HS-5 (cell line): ENCODE results near the gene SH3PXD2A.

Experiments
- DNase-seq: peaks from one replicate; pipeline ENCODE4 v3.0.0-alpha.2; 2012; ENCODE audit warnings: low read depth

SH3PXD2A gene

GRCh38 chr10:103580011-103580410, 275.4 kb downstream of the SH3PXD2A start:
- no peak for DNase-seq

GRCh38 chr10:103578782-103579382, 276.5 kb downstream of the SH3PXD2A start:
- DNase-seq: no peak

- no peak for DNase-seq
Observed at GRCh38 chr10:103576862-103577261, 278.5 kb downstream of the SH3PXD2A start.

- no peak for DNase-seq
Observed at GRCh38 chr10:103576076-103576471, 279.3 kb downstream of the SH3PXD2A start.

GRCh38 chr10:103575416-103576075, 279.8 kb downstream of the SH3PXD2A start:
- DNase-seq: no peak

DNA sequence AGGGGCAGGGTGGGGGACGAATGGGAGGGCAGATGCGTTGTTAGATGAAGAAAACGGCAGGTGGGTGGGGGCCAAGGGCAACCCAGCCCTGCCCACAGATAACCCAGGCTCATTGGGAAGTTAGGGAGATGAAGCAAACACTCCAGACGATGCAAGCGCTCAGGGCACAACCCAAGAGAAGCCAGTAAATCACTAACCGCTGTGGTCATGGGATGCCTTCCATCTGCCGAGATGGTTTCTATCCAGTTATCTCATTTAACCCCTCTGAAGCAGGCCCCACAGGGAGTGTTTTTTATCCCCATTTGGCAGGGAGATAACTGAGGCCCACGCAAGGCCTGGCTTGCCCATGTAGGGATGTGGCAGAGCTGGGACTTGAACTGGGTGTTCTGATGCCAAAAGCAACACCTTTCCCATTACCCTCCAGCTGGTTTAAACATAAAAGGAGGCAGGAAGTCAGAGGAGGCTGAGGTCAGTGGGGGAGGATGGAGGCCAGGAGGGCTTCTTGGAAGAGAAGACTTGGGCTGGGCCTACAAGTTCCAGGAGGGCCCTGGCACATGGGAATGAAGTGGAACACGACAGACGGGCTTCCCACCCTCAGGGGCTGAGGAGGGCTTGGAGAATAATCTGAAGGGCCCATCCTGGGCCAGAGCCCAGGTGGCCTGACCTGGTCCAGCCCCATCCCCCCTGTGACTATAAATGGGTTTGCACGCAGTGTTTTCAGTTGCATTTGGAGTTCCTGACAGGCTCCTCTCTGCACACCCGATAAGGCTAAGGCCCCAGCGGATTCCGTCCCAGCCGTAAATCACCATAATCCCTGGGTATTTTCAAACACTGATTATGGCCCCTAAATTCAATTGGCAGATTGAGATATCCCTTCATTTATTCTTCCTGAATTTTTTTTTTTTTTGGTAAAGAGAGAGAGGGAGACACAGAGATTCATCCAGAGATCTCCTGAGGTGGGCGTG, 281.0 kb downstream of the SH3PXD2A start:
- DNase-seq: no peak

DNA sequence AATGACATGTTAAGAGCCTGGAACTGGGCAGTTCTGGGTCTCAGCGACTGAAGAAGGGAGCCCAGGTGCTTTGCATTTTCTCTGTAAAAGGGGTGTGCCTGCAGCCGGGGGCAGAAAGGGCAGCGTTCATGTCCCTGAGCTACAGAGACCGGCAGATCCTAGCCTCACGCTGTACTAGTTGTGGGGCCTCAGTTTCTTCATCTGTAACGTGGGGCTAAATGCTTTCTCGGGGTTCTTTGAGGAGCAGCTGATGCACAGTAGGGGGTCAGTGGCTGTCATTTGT, 282.2 kb downstream of the SH3PXD2A start:
- no peak for DNase-seq

GRCh38 chr10:103572347-103573204, 282.8 kb downstream of the SH3PXD2A start:
- DNase-seq: no peak

DNA sequence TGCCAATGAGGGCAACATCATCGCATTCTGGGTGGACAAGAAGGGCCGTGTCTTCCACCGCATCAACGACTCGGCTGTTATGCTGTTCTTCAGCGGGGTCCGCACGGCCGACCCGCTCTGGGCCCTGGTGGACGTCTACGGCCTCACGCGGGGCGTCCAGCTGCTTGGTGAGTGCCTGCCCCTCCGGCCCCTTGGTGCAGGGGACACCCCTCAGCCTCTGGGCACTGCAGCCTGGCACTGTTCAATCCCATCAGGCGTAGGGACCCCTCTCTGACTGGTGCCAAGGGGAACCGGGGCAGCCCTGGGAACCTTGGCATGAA, 283.8 kb downstream of the SH3PXD2A start:
- no peak for DNase-seq

DNA sequence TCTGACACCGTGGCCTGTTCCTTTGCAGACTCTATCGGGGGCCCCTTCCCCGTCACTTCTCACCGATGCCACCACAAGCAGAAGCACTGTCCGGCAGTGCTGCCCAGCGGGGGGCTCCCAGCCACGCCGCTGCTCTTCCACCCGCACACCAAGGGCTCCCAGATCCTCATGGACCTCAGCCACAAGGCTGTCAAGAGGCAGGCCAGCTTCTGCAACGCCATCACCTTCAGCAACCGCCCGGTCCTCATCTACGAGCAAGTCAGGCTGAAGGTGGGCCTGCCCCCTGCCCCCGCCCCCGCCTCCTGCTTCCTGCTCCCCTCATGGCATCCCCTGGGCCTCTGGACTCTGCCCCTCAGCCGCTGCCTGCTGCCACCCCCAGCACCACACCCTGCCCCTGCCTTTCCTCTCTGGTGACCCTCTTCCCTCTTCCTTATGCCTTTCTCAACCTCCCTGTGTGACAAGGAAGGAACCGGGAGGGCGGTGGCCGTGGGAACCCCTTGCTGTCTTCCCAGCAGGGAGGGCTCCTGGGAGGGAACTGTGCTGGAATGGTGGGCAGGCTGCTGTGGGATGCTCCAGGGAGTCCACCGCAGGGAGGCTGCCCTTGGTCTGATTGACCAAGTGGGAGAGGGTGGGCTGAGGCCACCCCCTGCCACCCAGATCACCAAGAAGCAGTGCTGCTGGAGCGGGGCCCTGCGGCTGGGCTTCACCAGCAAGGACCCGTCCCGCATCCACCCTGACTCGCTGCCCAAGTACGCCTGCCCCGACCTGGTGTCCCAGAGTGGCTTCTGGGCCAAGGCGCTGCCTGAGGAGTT, 284.3 kb downstream of the SH3PXD2A start:
- DNase-seq: no peak

- no peak for DNase-seq
Observed at GRCh38 chr10:103569896-103570295, 285.5 kb downstream of the SH3PXD2A start.

DNA sequence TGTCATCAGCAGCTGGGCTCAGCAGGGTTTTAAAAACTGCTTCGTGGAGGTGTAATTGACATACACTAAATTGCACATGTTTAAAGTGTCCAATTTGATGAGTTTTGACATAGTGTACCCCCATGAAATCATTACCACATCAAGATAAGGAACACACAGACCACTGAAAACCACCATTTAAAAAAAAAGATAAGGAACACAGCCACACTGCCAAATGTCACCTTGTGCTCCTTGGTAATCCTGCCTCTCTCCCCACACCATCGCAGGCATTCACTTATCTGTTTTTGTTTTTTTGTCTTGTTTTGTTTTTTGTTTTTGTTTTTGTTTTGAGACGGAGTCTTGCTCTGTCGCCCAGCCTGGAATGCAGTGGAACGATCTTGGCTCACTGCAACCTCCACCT, 286.9 kb downstream of the SH3PXD2A start:
- DNase-seq: no peak

DNA sequence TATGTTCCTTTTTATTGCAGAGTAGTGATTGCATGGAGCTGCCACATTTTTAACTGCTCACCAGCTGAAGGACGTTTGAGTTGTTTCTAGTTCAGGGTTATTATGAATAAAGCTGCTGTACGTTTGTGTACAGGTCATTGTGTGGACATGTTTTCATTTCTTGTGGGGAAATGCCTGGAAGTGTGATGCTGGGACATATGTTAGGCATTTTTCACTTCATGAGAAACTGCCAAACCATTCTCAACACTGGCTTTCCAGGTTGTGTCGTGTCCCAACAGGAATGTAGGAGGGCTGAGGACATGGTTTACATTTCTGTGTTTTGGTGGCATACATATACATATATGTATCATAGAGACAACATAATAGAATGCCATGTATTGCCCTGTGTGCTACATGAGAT, 288.8 kb downstream of the SH3PXD2A start:
- DNase-seq: no peak

DNA sequence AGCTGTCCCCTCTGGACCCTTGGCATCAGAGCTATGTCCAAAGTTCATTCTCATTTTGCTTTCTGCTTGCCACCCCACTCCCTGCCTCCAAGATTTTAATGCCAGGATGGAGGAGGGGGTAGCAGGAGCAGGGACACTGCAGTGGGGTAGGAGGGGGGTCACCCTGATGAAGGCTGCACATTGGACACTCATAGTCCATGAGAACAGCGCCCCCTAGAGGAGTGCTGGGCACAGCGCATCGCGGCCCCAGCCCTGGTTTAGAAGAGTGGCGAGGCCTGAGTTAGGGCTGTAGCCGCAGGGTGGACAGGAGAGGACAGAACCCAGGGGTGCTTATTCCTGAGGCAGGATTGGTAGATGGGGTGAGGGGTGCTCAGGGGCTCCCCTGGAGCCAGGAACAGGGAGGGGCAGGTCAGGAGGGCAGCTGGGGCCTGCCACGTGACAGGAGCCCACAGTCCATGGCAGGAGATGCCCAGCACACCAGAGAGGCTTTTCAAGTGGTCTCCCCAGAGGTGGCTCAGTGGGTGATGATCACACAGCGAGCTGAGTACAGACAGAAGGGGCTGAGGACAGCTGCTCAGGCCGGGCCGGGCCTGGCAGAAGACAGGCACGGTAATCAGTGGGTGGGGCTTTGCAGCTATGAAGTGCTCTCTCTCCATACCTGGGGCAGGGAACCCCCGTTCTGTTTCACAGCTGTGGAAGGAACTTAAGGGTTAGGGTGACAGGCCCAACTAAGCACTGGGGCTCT, 290.4 kb downstream of the SH3PXD2A start:
- no peak for DNase-seq

- DNase-seq: no peak
Observed at GRCh38 chr10:103564116-103564501, 291.3 kb downstream of the SH3PXD2A start.

GRCh38 chr10:103563231-103564115, 291.9 kb downstream of the SH3PXD2A start:
- DNase-seq: no peak

DNA sequence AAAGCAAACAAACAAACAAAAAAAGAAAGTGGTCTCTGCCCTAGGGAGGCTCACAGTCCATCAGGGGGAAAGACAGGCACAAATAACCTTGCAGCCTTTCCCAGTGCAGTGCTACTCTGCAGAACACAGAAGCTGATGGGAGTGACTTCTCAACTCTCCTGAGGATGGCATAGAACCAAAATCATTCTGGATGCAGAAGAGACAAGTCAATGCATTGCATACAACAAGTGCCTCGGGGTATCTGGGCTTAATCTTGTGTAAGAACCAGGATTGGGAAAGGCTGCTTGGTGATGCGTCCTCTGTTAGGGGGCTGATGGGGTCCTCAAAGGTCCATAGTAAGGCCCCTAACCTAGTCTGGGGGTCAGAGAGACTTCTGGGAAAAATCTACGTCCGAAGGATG, 293.0 kb downstream of the SH3PXD2A start:
- DNase-seq: no peak

DNA sequence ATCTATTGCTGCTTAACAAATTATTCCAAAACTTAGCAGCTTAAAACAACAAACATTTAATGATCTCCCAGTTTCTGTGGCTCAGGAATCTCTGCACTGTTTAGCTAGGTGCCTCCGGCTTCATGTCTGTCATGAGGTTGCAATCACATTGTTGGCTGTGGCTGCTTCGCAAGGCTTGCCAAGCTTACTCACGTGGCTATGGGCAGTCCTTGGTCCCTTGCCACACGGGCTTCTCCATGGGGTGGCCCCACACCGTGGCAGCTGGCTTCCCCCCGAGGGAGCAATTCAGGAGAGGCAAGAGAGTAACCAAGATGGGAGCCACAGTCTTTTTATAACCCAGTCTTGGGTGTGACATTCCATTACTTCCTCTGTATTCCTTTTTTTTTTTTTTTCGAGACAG, 294.5 kb downstream of the SH3PXD2A start:
- no peak for DNase-seq

DNA sequence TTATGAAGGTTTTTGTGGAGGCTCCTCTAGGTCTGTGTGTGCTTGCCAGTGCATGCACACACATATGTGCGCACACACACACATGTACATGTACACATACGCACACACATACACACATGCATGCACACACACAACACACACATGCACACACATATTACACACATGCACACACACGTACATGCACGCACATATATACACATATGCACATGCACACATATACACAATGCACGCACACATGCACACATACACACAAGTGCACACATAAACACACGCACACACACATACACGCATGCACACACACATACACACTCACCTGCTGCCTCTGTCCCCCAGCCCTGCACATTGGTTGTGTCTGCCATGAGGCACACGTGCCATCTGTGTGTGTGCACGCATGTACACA, 295.6 kb downstream of the SH3PXD2A start:
- DNase-seq: no peak

DNA sequence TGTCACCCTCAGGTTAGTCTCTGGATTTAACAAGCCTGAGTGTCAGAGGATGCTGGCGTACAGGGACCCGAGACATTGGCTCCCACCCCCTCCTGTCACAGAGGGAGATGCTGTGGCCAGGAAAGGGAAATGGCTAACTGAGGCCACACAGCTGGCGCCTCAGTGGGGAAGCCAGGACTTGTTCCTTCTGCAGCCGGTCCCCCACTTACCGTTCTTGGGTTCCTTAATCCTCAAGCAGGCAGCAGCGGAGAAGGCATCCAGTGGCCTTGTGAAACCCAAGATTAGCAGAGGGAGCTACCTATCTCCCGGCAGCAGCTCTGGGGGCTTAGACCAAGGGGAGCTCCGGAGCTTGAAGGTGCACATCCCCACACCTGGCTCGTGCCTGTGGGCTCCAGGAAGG, 296.5 kb downstream of the SH3PXD2A start:
- DNase-seq: no peak
